HG02852 (cell line): ENCODE results near the gene STARD3NL.
"Not testable (repeated sequence)": the region's sequence is repeated elsewhere in the genome, so short reads cannot be mapped to it uniquely, and the experiment has no call there.

Experiments used
- ATAC-seq: cut with Tn5 transposase; IDR thresholded peaks from one replicate; pipeline ENCODE4 v1.9.1; 2021; ENCODE audit warnings: mild to moderate bottlenecking, moderate library complexity; ENCODE audit not compliant: unreplicated experiment

Gene STARD3NL

GRCh38 chr7:38220452-38220851 lies 42.4 kb downstream of the STARD3NL start:
- no peak for ATAC-seq

GRCh38 chr7:38222481-38223096 lies 44.5 kb downstream of the STARD3NL start:
- peak; percentile 68 for ATAC-seq

GRCh38 chr7:38223306-38223705 lies 45.3 kb downstream of the STARD3NL start:
- no peak for ATAC-seq

GRCh38 chr7:38224392-38224791 lies 46.3 kb downstream of the STARD3NL start:
- ATAC-seq, result no peak

GRCh38 chr7:38229386-38229785 lies 51.3 kb downstream of the STARD3NL start:
- ATAC-seq, result no peak

- no peak for ATAC-seq
Measured at GRCh38 chr7:38229884-38230642, 52.0 kb downstream of the STARD3NL start.

- ATAC-seq, result peak; percentile 77
Measured at GRCh38 chr7:38232502-38233366, 54.7 kb downstream of the STARD3NL start.

GRCh38 chr7:38234759-38235158 lies 56.7 kb downstream of the STARD3NL start:
- ATAC-seq, result not testable (repeated sequence)

- ATAC-seq, result no peak
Measured at GRCh38 chr7:38235606-38236005, 57.6 kb downstream of the STARD3NL start.

GRCh38 chr7:38239129-38239528 lies 61.1 kb downstream of the STARD3NL start:
- not testable (repeated sequence) for ATAC-seq

- no peak for ATAC-seq
Measured at GRCh38 chr7:38241071-38241470, 63.0 kb downstream of the STARD3NL start.

- ATAC-seq, result no peak
Measured at GRCh38 chr7:38242814-38243213, 64.8 kb downstream of the STARD3NL start.

GRCh38 chr7:38243345-38243744 lies 65.3 kb downstream of the STARD3NL start:
- not testable (repeated sequence) for ATAC-seq

- ATAC-seq, result no peak
Measured at GRCh38 chr7:38244516-38244915, 66.5 kb downstream of the STARD3NL start.

- no peak for ATAC-seq
Measured at GRCh38 chr7:38245409-38245977, 67.4 kb downstream of the STARD3NL start.

GRCh38 chr7:38248069-38248567 lies 70.1 kb downstream of the STARD3NL start:
- no peak for ATAC-seq

- peak; percentile 81 for ATAC-seq
Measured at GRCh38 chr7:38249849-38250248, 71.8 kb downstream of the STARD3NL start.

GRCh38 chr7:38257350-38257677 lies 79.3 kb downstream of the STARD3NL start:
- no peak for ATAC-seq

- not testable (repeated sequence) for ATAC-seq
Measured at GRCh38 chr7:38259157-38259556, 81.1 kb downstream of the STARD3NL start.

- ATAC-seq, result not testable (repeated sequence)
Measured at GRCh38 chr7:38261601-38262000, 83.6 kb downstream of the STARD3NL start.

- ATAC-seq, result not testable (repeated sequence)
Measured at GRCh38 chr7:38262026-38262425, 84.0 kb downstream of the STARD3NL start.
